ENCODE results near the gene ZNF592. TPM values are rescaled to one million over a fixed set of nuclear protein-coding genes. Genes with fewer than 3 reads are reported as not detected.

The ZNF592 gene
- total and polyA plus RNA-seq, 4 donors: 10.2 to 29.5 (median 21.8) TPM

DNA sequence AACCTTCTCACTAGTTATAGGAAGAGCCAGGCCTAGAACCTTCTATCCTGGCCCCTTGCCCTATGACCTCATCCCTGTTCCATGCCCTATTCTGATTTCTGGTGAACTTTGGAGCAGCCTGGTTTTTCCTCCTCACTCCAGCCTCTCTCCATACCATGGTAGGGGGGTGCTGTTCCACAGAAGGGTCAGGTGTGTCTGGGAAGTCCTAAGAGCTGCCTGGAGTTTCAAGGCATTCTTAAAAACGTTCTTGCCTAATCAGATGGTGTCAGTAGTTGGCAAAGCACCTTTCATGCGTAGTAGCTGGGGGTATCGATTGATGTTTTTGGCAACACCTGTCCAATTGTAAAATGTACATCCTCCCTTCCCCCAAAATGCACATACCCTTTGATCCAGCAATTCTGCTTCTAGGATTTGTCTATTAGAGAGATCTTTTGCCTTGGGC is 52.0 kb downstream of the ZNF592 start:
- WGBS (ENCODE audit: insufficient coverage): 80% methylated on average over 1 of the region's 3 CpGs
- H3K4me1 ChIP-seq (ENCODE audit: control insufficient read depth, insufficient read depth, low read length): peaks cover 7% of the 10 kb centered on the region
- H3K27me3 ChIP-seq (ENCODE audit: control insufficient read depth, insufficient read depth, low read length): no peaks in the 10 kb centered on the region
- no peak overlapping the region for H3K27ac ChIP-seq (ENCODE audit: low read depth, low read length)
- no peak for DNase-seq (ENCODE audit: low read depth in 4 of 6, low spot score in 6 of 6)
- no peak overlapping the region for H3K4me3 ChIP-seq (ENCODE audit: low read depth, low read length)
- peaks cover 74% of the 10 kb centered on the region for H3K36me3 ChIP-seq (ENCODE audit: control insufficient read depth, insufficient read depth, low read length)
- H3K9me3 ChIP-seq (ENCODE audit: control insufficient read depth, insufficient read depth, low read length): no peaks in the 10 kb centered on the region

DNA sequence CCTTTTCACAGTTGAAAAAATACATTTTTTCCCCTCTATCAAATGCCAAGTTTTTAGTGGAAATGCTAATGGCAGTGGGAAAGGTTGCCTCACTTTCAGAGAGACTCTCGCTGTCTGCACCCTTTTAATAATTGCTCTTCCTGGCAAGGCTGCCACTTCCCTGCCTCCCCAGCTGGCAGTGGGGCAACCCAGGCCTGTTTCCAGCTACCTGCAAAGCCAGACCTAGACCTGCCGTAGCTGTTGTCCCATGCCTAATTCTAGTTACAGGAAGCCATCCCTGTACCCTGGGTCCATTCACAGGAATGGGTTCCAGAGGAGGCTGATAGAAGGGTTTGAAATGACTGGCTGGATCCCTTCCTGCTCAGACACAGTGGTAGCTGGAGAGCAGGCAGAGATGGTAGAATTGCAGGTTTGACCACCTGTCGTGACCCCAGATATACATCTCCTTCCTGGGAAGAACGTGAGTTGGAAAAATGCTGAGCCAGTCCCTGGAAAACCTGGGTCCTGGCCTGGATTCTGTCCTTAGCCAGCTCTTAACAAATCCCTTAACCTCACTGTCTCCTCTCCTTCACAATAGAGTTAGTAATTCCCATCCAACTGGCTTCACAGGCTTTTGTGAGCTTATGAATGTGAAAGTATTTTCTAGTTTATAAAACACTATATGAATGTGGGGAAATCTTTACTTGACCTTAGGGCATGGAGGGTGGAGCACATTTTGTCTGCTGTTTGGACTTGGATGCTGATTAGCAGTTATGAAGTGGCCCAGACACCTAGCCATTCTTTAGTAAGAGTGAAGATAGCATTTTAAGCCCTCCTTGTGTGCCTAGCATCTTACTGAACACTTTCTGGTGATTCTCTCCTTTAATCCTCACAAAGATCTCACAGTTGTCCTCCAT is 55.9 kb downstream of the ZNF592 start:
- no peak for DNase-seq (ENCODE audit: low read depth in 4 of 6, low spot score in 6 of 6)
- Histone ChIP-seq H3K9me3 (ENCODE audit: control insufficient read depth, insufficient read depth, low read length) (no peaks in the 10 kb centered on the region), H3K36me3 (ENCODE audit: control insufficient read depth, insufficient read depth, low read length) (peaks cover 53% of the 10 kb centered on the region), H3K27me3 (ENCODE audit: control insufficient read depth, insufficient read depth, low read length) (no peaks in the 10 kb centered on the region), H3K27ac (ENCODE audit: low read depth, low read length) (no peak overlapping the region), H3K4me1 (ENCODE audit: control insufficient read depth, insufficient read depth, low read length) (peaks cover 7% of the 10 kb centered on the region), H3K4me3 (ENCODE audit: low read depth, low read length) (no peak overlapping the region)
- 79% methylated on average over 3 of the region's 4 CpGs for WGBS (ENCODE audit: insufficient coverage)

DNA sequence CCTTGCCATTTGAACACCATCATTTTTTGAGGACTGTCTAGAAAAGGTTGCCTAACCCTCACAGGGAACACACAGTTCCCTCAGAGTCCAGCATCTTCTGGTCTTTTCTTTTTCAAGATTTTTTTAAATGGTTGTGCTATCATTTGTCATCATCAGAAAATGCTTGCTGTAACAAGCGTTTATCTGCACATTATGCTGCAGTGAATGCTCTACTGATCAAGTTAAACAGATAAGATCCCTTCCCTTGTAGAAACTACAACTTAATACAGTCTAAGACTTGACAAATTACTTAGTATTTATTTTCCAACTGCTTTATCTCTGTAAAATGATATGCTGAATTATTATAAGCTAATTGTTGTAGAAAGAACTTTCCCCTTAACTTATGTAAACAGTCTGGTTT is 56.8 kb downstream of the ZNF592 start:
- no peak for DNase-seq (ENCODE audit: low read depth in 4 of 6, low spot score in 6 of 6)
- Histone ChIP-seq H3K36me3 (ENCODE audit: control insufficient read depth, insufficient read depth, low read length) (peaks cover 43% of the 10 kb centered on the region), H3K4me1 (ENCODE audit: control insufficient read depth, insufficient read depth, low read length) (peaks cover 7% of the 10 kb centered on the region), H3K27me3 (ENCODE audit: control insufficient read depth, insufficient read depth, low read length) (no peaks in the 10 kb centered on the region), H3K4me3 (ENCODE audit: low read depth, low read length) (no peak overlapping the region), H3K27ac (ENCODE audit: low read depth, low read length) (no peak overlapping the region), H3K9me3 (ENCODE audit: control insufficient read depth, insufficient read depth, low read length) (no peaks in the 10 kb centered on the region)
- no CpG with 5 or more reads among the region's 1 CpG for WGBS (ENCODE audit: insufficient coverage)

DNA sequence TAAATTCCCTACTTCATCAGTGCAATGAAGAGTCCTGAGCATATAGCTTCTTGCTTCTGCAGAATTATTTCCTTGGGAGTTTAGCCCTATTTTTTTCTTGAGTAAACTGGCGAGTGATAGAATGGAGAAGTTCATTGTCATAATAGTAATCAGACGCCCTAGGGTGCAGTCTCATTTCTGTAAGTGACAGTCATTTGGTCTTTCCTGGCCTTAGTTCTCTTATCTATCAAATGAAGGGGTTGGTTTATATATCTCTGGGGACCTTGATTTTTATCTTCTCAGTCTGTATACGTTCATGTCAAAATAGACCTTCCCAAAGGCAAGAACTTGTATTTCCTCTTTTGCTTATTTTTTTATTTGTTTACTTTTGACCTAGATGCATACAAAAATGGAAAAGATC is 58.8 kb downstream of the ZNF592 start:
- H3K4me3 ChIP-seq (ENCODE audit: low read depth, low read length): no peak overlapping the region
- no peak for DNase-seq (ENCODE audit: low read depth in 4 of 6, low spot score in 6 of 6)
- no peak overlapping the region for H3K27ac ChIP-seq (ENCODE audit: low read depth, low read length)
- H3K9me3 ChIP-seq (ENCODE audit: control insufficient read depth, insufficient read depth, low read length): no peaks in the 10 kb centered on the region
- H3K4me1 ChIP-seq (ENCODE audit: control insufficient read depth, insufficient read depth, low read length): peaks cover 7% of the 10 kb centered on the region
- WGBS (ENCODE audit: insufficient coverage): no CpG with 5 or more reads among the region's 3 CpGs
- no peaks in the 10 kb centered on the region for H3K27me3 ChIP-seq (ENCODE audit: control insufficient read depth, insufficient read depth, low read length)
- H3K36me3 ChIP-seq (ENCODE audit: control insufficient read depth, insufficient read depth, low read length): peaks cover 27% of the 10 kb centered on the region

DNA sequence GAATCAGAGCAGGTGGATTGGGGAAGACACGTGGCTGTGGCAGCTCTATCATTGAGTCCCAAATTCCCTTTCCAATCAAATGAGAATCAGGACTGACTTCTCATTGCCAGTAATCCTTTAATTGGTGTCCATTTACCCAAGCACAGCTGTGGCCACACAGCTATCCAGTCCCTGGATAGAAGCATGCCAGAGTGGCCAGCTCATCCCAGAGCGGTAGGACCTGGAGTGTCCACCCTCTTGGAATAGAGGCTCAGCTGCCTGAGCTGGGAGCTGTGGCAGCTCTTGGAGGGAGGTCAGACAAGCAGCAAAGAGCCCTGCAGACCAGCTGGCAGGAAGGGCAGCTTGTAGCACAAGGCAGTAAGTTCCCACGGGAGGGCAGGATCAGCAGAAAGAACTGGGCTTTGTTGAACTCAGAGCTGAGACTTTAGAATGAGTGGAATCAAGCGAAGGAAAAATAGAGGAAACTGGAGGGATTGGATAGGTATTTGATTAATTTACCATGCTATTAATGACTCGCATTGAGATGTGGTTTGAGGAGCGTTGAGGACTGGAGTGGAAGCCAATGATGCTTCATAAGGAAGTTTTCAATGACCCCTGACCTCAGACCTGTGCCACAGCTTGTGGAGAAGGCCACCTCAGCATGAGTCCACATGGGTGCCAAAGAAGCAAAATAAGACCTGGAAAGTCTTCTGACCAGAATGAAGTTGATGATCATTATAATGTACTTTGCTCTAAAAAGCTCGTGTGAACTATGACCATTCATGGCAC is 61.9 kb downstream of the ZNF592 start:
- no peaks in the 10 kb centered on the region for H3K9me3 ChIP-seq (ENCODE audit: control insufficient read depth, insufficient read depth, low read length)
- WGBS (ENCODE audit: insufficient coverage): 90% methylated on average over 7 of the region's 7 CpGs
- H3K4me3 ChIP-seq (ENCODE audit: low read depth, low read length): no peak overlapping the region
- no peaks in the 10 kb centered on the region for H3K4me1 ChIP-seq (ENCODE audit: control insufficient read depth, insufficient read depth, low read length)
- H3K27me3 ChIP-seq (ENCODE audit: control insufficient read depth, insufficient read depth, low read length): no peaks in the 10 kb centered on the region
- peaks cover 6% of the 10 kb centered on the region for H3K36me3 ChIP-seq (ENCODE audit: control insufficient read depth, insufficient read depth, low read length)
- DNase-seq (ENCODE audit: low read depth in 4 of 6, low spot score in 6 of 6): no peak
- H3K27ac ChIP-seq (ENCODE audit: low read depth, low read length): no peak overlapping the region

DNA sequence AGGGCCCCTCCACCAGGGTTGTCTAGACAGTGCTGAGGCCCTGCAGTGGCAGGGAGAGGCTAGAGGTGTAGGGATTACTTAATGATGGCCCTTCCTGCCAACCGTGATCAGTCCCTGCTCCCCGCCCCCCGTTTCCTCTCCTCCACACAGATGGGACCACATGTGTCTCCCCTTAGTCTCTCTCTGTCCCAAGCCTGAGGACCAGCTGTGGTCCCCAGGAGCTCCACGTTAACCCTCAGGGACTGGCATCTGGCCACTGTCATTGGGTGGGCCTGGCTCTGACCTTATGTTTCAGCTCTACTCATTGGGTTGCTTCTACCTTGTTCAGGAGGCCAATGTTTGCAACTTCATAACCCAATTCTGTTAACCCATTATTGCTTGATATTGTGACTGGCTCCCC is 62.8 kb downstream of the ZNF592 start:
- WGBS (ENCODE audit: insufficient coverage): 92% methylated on average over 4 of the region's 4 CpGs
- DNase-seq (ENCODE audit: low read depth in 4 of 6, low spot score in 6 of 6): no peak
- Histone ChIP-seq H3K4me3 (ENCODE audit: low read depth, low read length) (no peak overlapping the region), H3K27ac (ENCODE audit: low read depth, low read length) (no peak overlapping the region), H3K4me1 (ENCODE audit: control insufficient read depth, insufficient read depth, low read length) (no peaks in the 10 kb centered on the region), H3K27me3 (ENCODE audit: control insufficient read depth, insufficient read depth, low read length) (no peaks in the 10 kb centered on the region), H3K9me3 (ENCODE audit: control insufficient read depth, insufficient read depth, low read length) (no peaks in the 10 kb centered on the region), H3K36me3 (ENCODE audit: control insufficient read depth, insufficient read depth, low read length) (peaks cover 4% of the 10 kb centered on the region)

DNA sequence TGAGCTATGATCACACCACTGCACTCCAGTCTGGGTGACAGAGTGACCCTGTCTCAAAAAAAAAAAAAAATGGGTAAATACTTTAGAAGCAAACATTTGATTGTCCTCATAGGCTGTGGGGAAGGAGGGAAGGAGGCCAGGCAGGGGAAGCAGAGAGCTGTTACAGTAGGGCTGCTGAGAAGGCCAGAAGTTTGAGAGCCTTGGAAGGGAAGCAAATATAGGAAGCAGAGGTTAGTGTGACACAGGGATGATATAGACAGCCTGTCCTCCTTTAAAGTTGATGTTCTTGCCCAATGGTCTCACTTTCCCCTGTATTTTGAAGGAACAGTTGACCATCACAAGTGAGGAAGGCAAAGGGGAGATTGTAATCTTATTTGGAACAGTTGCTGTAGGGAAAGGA is 63.4 kb downstream of the ZNF592 start:
- no peaks in the 10 kb centered on the region for H3K9me3 ChIP-seq (ENCODE audit: control insufficient read depth, insufficient read depth, low read length)
- DNase-seq (ENCODE audit: low read depth in 4 of 6, low spot score in 6 of 6): no peak
- H3K27me3 ChIP-seq (ENCODE audit: control insufficient read depth, insufficient read depth, low read length): no peaks in the 10 kb centered on the region
- no peak overlapping the region for H3K4me3 ChIP-seq (ENCODE audit: low read depth, low read length)
- H3K36me3 ChIP-seq (ENCODE audit: control insufficient read depth, insufficient read depth, low read length): peaks cover 4% of the 10 kb centered on the region
- H3K4me1 ChIP-seq (ENCODE audit: control insufficient read depth, insufficient read depth, low read length): peaks cover 4% of the 10 kb centered on the region
- H3K27ac ChIP-seq (ENCODE audit: low read depth, low read length): no peak overlapping the region

DNA sequence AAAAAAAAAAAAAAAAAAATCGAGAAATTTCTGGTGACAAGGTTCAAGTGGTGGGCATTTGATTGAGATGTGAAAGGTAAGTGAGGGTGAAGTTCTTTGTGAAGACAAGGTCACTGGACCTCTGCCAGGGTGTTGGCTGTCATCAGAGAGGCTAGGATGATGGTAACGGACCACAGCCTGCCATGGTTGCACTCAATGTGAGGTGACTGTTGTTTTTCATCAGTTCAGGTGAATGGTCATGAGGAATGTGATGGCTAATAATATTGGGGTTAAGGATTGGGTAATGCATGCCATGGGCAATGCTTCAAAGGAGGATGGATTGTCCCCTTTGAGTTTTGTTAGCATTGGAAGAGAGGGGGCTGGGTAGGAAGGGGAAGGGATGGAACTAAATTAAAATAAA is 64.5 kb downstream of the ZNF592 start:
- Histone ChIP-seq H3K27me3 (ENCODE audit: control insufficient read depth, insufficient read depth, low read length) (no peaks in the 10 kb centered on the region), H3K9me3 (ENCODE audit: control insufficient read depth, insufficient read depth, low read length) (no peaks in the 10 kb centered on the region), H3K27ac (ENCODE audit: low read depth, low read length) (no peak overlapping the region), H3K4me3 (ENCODE audit: low read depth, low read length) (no peak overlapping the region), H3K36me3 (ENCODE audit: control insufficient read depth, insufficient read depth, low read length) (peaks cover 4% of the 10 kb centered on the region), H3K4me1 (ENCODE audit: control insufficient read depth, insufficient read depth, low read length) (peaks cover 11% of the 10 kb centered on the region)
- 100% methylated on average over 1 of the region's 2 CpGs for WGBS (ENCODE audit: insufficient coverage)
- DNase-seq (ENCODE audit: low read depth in 4 of 6, low spot score in 6 of 6): no peak

DNA sequence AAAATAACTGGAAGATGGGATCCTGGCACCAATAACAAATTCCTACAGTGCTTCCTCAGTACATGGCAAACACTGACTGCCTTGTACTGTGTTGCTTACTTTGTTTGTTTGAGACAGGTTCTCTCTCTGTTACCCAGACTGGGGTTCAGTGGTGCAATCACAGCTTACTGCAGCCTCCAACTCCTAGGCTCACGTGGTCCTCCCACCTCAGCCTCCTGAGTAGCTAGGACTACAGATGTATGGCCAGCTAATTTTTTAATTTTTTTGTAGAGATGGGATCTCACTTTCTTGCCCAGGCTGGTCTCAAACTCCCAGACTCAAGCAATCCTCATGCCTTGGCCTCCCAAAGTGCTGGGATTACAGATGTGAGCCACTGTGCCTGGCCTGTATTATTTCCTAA is 65.0 kb downstream of the ZNF592 start:
- Histone ChIP-seq H3K4me3 (ENCODE audit: low read depth, low read length) (no peak overlapping the region), H3K9me3 (ENCODE audit: control insufficient read depth, insufficient read depth, low read length) (no peaks in the 10 kb centered on the region), H3K27ac (ENCODE audit: low read depth, low read length) (no peak overlapping the region), H3K27me3 (ENCODE audit: control insufficient read depth, insufficient read depth, low read length) (no peaks in the 10 kb centered on the region), H3K4me1 (ENCODE audit: control insufficient read depth, insufficient read depth, low read length) (peaks cover 17% of the 10 kb centered on the region), H3K36me3 (ENCODE audit: control insufficient read depth, insufficient read depth, low read length) (peaks cover 4% of the 10 kb centered on the region)
- DNase-seq (ENCODE audit: low read depth in 4 of 6, low spot score in 6 of 6): no peak
- WGBS (ENCODE audit: insufficient coverage): no CpG with 5 or more reads among the region's 1 CpG

Measured in spinal cord (tissue), 10 donors.